ENCODE results near the gene C22orf39.

Gene C22orf39

GRCh38 chr22:19477321-19478044 lies 30.0 kb upstream of the C22orf39 start:
- DNase-seq (ENCODE audit: low read depth in 2 of 2) = no peak

GRCh38 chr22:19476023-19476422 lies 28.5 kb upstream of the C22orf39 start:
- DNase-seq (ENCODE audit: low read depth in 2 of 2) = no peak

- no peak for DNase-seq (ENCODE audit: low read depth in 2 of 2)
Measured at GRCh38 chr22:19473578-19473977, 26.1 kb upstream of the C22orf39 start.

- DNase-seq (ENCODE audit: low read depth in 2 of 2) = no peak
Measured at GRCh38 chr22:19472233-19472632, 24.7 kb upstream of the C22orf39 start.

GRCh38 chr22:19471572-19471971 lies 24.1 kb upstream of the C22orf39 start:
- DNase-seq (ENCODE audit: low read depth in 2 of 2) = no peak

- no peak for DNase-seq (ENCODE audit: low read depth in 2 of 2)
Measured at GRCh38 chr22:19470010-19470409, 22.5 kb upstream of the C22orf39 start.

GRCh38 chr22:19469421-19469820 lies 21.9 kb upstream of the C22orf39 start:
- no peak for DNase-seq (ENCODE audit: low read depth in 2 of 2)

- no peak for DNase-seq (ENCODE audit: low read depth in 2 of 2)
Measured at GRCh38 chr22:19467912-19468311, 20.4 kb upstream of the C22orf39 start.

GRCh38 chr22:19466848-19467752 lies 19.6 kb upstream of the C22orf39 start:
- no peak for DNase-seq (ENCODE audit: low read depth in 2 of 2)

GRCh38 chr22:19466126-19466716 lies 18.7 kb upstream of the C22orf39 start:
- DNase-seq (ENCODE audit: low read depth in 2 of 2) = no peak

GRCh38 chr22:19464975-19465374 lies 17.5 kb upstream of the C22orf39 start:
- DNase-seq (ENCODE audit: low read depth in 2 of 2) = no peak

- DNase-seq (ENCODE audit: low read depth in 2 of 2) = no peak
Measured at GRCh38 chr22:19464546-19464945, 17.0 kb upstream of the C22orf39 start.

- DNase-seq (ENCODE audit: low read depth in 2 of 2) = no peak
Measured at GRCh38 chr22:19463491-19464469, 16.3 kb upstream of the C22orf39 start.

GRCh38 chr22:19463008-19463407 lies 15.5 kb upstream of the C22orf39 start:
- DNase-seq (ENCODE audit: low read depth in 2 of 2) = no peak

GRCh38 chr22:19461506-19461905 lies 14.0 kb upstream of the C22orf39 start:
- no peak for DNase-seq (ENCODE audit: low read depth in 2 of 2)

- DNase-seq (ENCODE audit: low read depth in 2 of 2) = no peak
Measured at GRCh38 chr22:19460036-19460435, 12.5 kb upstream of the C22orf39 start.

GRCh38 chr22:19457828-19458428 lies 10.4 kb upstream of the C22orf39 start:
- no peak for DNase-seq (ENCODE audit: low read depth in 2 of 2)

- no peak for DNase-seq (ENCODE audit: low read depth in 2 of 2)
Measured at GRCh38 chr22:19456541-19456940, 9.0 kb upstream of the C22orf39 start.

GRCh38 chr22:19455585-19456370 lies 8.3 kb upstream of the C22orf39 start:
- no peak for DNase-seq (ENCODE audit: low read depth in 2 of 2)

GRCh38 chr22:19455033-19455432 lies 7.5 kb upstream of the C22orf39 start:
- DNase-seq (ENCODE audit: low read depth in 2 of 2) = no peak
